Measurements from ENCODE around the gene SUPT5H.

- TF ChIP-seq, protein P1, sequence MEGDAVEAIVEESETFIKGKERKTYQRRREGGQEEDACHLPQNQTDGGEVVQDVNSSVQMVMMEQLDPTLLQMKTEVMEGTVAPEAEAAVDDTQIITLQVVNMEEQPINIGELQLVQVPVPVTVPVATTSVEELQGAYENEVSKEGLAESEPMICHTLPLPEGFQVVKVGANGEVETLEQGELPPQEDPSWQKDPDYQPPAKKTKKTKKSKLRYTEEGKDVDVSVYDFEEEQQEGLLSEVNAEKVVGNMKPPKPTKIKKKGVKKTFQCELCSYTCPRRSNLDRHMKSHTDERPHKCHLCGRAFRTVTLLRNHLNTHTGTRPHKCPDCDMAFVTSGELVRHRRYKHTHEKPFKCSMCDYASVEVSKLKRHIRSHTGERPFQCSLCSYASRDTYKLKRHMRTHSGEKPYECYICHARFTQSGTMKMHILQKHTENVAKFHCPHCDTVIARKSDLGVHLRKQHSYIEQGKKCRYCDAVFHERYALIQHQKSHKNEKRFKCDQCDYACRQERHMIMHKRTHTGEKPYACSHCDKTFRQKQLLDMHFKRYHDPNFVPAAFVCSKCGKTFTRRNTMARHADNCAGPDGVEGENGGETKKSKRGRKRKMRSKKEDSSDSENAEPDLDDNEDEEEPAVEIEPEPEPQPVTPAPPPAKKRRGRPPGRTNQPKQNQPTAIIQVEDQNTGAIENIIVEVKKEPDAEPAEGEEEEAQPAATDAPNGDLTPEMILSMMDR (IDR thresholded peaks at IDR 0.05) = no peak
- no peak for TF ChIP-seq POLR2A (IDR thresholded peaks at IDR 0.05; ENCODE audit: low read depth)
Observed at GRCh38 chr19:39492225-39492624, 46.8 kb downstream of the SUPT5H start.
